SK-N-SH (cell line): ENCODE results near the gene COG2. TPM values are rescaled to one million over a fixed set of nuclear protein-coding genes. Genes with fewer than 3 reads are reported as not detected.

ENCODE experiments used
- CTCF ChIA-PET: fragments of 300-600, 350-600 bp; formaldehyde crosslinking; extraction: SDS; loops from one replicate; lab custom pipeline; 2021; lab: Yijun Ruan, JAX
- POLR2A ChIA-PET: fragments of 350-600 bp; sonication (Branson Sonifier 250); formaldehyde crosslinking; extraction: SDS; loops from one replicate; lab custom pipeline; 2020; ENCODE audit warnings: antibody characterized with exemption, inconsistent platforms; lab: Yijun Ruan, JAX
- DNase-seq: peaks from one replicate; pipeline ENCODE4 v3.0.0; 2012
- H2AFZ ChIP-seq: fragments of 200-600 bp; sonication (generic); 2 replicates; pipeline ENCODE4 v1.8.1; 2016; ENCODE audit warnings: antibody characterized with exemption, mild to moderate bottlenecking, low read depth
- H3F3A ChIP-seq: fragments of 200-600 bp; sonication (generic); replicated peaks from 2 replicates; pipeline ENCODE3; 2016; ENCODE audit warnings: antibody characterized with exemption, mild to moderate bottlenecking; ENCODE audit not compliant: insufficient read depth
- H3K27ac ChIP-seq, 2 experiments: fragments of 200-500 bp in 1 of 2; fragments of 200-600 bp in 1 of 2; sonication (Bioruptor generic) in 1 of 2; sonication (generic), shearing (Covaris generic) in 1 of 2; 2 replicates each; pipeline versions ENCODE4 v1.5.1 to v1.6.1; 2014 to 2016; ENCODE audit warnings: low read depth in 2 of 2, inconsistent platforms in 1 of 2, low read length in 1 of 2, mild to moderate bottlenecking in 1 of 2, mixed read lengths in 1 of 2
- H3K27me3 ChIP-seq: fragments of 200-600 bp; sonication (generic), shearing (Covaris generic); 2 replicates; pipeline ENCODE4 v1.6.1; 2016; ENCODE audit warnings: mixed run types; ENCODE audit not compliant: insufficient read depth
- H3K36me3 ChIP-seq, 2 experiments: fragments of 200-500 bp in 1 of 2; fragments of 200-600 bp in 1 of 2; sonication (Bioruptor generic) in 1 of 2; sonication (generic) in 1 of 2; replicated peaks in 1 of 2; 2 replicates each; pipeline versions ENCODE3 to v1.5.1; 2014 to 2016; ENCODE audit warnings: low read length in 1 of 2, mild to moderate bottlenecking in 1 of 2; ENCODE audit not compliant: insufficient read depth in 2 of 2, control insufficient read depth in 1 of 2
- H3K4me1 ChIP-seq, 2 experiments: fragments of 200-500 bp in 1 of 2; fragments of 200-600 bp in 1 of 2; sonication (Bioruptor generic) in 1 of 2; sonication (generic), shearing (Covaris generic) in 1 of 2; 2 replicates each; pipeline versions ENCODE4 v1.5.1 to v1.6.1; 2014 to 2016; ENCODE audit warnings: low read depth in 1 of 2, low read length in 1 of 2, mixed run types in 1 of 2; ENCODE audit not compliant: insufficient read depth in 2 of 2, control insufficient read depth in 1 of 2
- H3K4me2 ChIP-seq: fragments of 200-600 bp; sonication (generic), shearing (Covaris generic); 2 replicates; pipeline ENCODE4 v1.6.1; 2017; ENCODE audit warnings: mixed run types
- H3K4me3 ChIP-seq, 2 experiments: fragments of 200-500 bp in 1 of 2; fragments of 200-600 bp in 1 of 2; sonication (Bioruptor generic) in 1 of 2; sonication (generic), shearing (Covaris generic) in 1 of 2; 2 replicates each; pipeline versions ENCODE4 v1.5.1 to v1.8.1; 2014 to 2016; ENCODE audit warnings: low read depth in 2 of 2, inconsistent platforms in 1 of 2, low read length in 1 of 2, mild to moderate bottlenecking in 1 of 2, mixed read lengths in 1 of 2, moderate library complexity in 1 of 2
- H3K79me2 ChIP-seq: fragments of 200-600 bp; sonication (generic); 2 replicates; pipeline ENCODE4 v1.8.1; 2017; ENCODE audit warnings: mild to moderate bottlenecking; ENCODE audit not compliant: insufficient read depth
- H3K9ac ChIP-seq: fragments of 200-600 bp; sonication (generic); 2 replicates; pipeline ENCODE4 v1.6.1; 2017; ENCODE audit warnings: mixed run types
- H3K9me2 ChIP-seq: fragments of 200-600 bp; sonication (generic); 2 replicates; pipeline ENCODE4 v1.6.1; 2017; ENCODE audit warnings: mixed run types
- H3K9me3 ChIP-seq: fragments of 200-600 bp; sonication (generic); 2 replicates; pipeline ENCODE4 v1.6.1; 2017; ENCODE audit warnings: mixed run types, mild to moderate bottlenecking, moderate library complexity
- H4K20me1 ChIP-seq: fragments of 200-600 bp; sonication (generic); 2 replicates; pipeline ENCODE4 v1.6.1; 2017; ENCODE audit warnings: mild to moderate bottlenecking, mixed run types; ENCODE audit not compliant: insufficient read depth
- EP300 ChIP-seq, 2 experiments: IDR thresholded peaks; 2 replicates each; pipeline versions ENCODE4 v1.4.0 to v1.6.1; 2012; ENCODE audit warnings: borderline replicate concordance in 1 of 2, low read depth in 1 of 2, low read length in 1 of 2
- FOSL2 ChIP-seq: IDR thresholded peaks from 2 replicates; pipeline ENCODE4 v1.4.0; 2012; ENCODE audit warnings: low read depth, mild to moderate bottlenecking, moderate library complexity, borderline replicate concordance
- FOXM1 ChIP-seq: IDR thresholded peaks from 2 replicates; pipeline ENCODE4 v1.4.0; 2012; ENCODE audit warnings: low read depth, mild to moderate bottlenecking
- JUND ChIP-seq: IDR thresholded peaks from 2 replicates; pipeline ENCODE4 v1.4.0; 2012
- MXI1 ChIP-seq: IDR thresholded peaks from 2 replicates; pipeline ENCODE4 v1.6.1; 2012; ENCODE audit warnings: mild to moderate bottlenecking, low read depth, low read length, improper control_type of control experiment
- NFIC ChIP-seq: IDR thresholded peaks from 2 replicates; pipeline ENCODE4 v1.4.0; 2012; ENCODE audit warnings: borderline replicate concordance
- NRF1 ChIP-seq: IDR thresholded peaks from 2 replicates; pipeline ENCODE4 v1.6.1; 2012; ENCODE audit warnings: low read depth, mild to moderate bottlenecking, low read length
- PBX3 ChIP-seq: IDR thresholded peaks from 2 replicates; pipeline ENCODE4; 2012
- POLR2AphosphoS5 ChIP-seq: IDR thresholded peaks from 2 replicates; pipeline ENCODE4 v1.6.1; 2012; ENCODE audit warnings: low read depth, low read length
- RCOR1 ChIP-seq: fragments of 150-350 bp; IDR thresholded peaks from 2 replicates; pipeline ENCODE4 v1.6.1; 2017; ENCODE audit warnings: antibody characterized with exemption, low read length
- TAF1 ChIP-seq: IDR thresholded peaks from 2 replicates; pipeline ENCODE4 v1.6.1; 2012; ENCODE audit warnings: low read depth, mild to moderate bottlenecking, low read length, moderate library complexity, borderline replicate concordance
- TCF12 ChIP-seq: IDR thresholded peaks from 2 replicates; pipeline ENCODE4 v1.4.0; 2012
- TEAD4 ChIP-seq: IDR thresholded peaks from 2 replicates; pipeline ENCODE4 v1.4.0; 2012; ENCODE audit warnings: mild to moderate bottlenecking, borderline replicate concordance; ENCODE audit not compliant: insufficient read depth
- USF1 ChIP-seq: IDR thresholded peaks from 2 replicates; pipeline ENCODE4 v1.4.0; 2012; ENCODE audit warnings: low read depth, borderline replicate concordance
- USF2 ChIP-seq: fragments of 150-350 bp; IDR thresholded peaks from 2 replicates; pipeline ENCODE4 v1.6.1; 2017; ENCODE audit warnings: antibody characterized with exemption, low read length, low read depth, borderline replicate concordance
- WGBS: methylation state at CpG from one replicate; pipeline ENCODE4 v1.1.6; 2017; ENCODE audit warnings: low lambda C conversion rate; 5-methylcytosine and 5-hydroxymethylcytosine counted together
- polyA plus RNA-seq, 3 experiments: library from polyadenylated mRNA; depleted of rRNA; stranded (reverse); fragments of >200 nt; gene quantifications; 2 replicates each; pipeline ENCODE4 v1.2.3, GENCODE V29; 2012
- TF ChIP-seq, protein P1 (sequence below): fragments of 150-350 bp; IDR thresholded peaks from 2 replicates; pipeline ENCODE4 v1.6.1; 2016; ENCODE audit warnings: mild to moderate bottlenecking, low read depth, low read length
- TF ChIP-seq, protein P2 (sequence below): IDR thresholded peaks from 2 replicates; pipeline ENCODE4 v1.4.0; 2012; ENCODE audit warnings: low read depth
- TF ChIP-seq, protein P3 (sequence below): IDR thresholded peaks from 2 replicates; pipeline ENCODE4 v1.4.0; 2012; ENCODE audit warnings: low read depth, borderline replicate concordance

Gene COG2
- polyA plus RNA-seq, 1 of the 3 experiments (the other 2 are of a cell fraction), result 11.0 TPM

DNA sequence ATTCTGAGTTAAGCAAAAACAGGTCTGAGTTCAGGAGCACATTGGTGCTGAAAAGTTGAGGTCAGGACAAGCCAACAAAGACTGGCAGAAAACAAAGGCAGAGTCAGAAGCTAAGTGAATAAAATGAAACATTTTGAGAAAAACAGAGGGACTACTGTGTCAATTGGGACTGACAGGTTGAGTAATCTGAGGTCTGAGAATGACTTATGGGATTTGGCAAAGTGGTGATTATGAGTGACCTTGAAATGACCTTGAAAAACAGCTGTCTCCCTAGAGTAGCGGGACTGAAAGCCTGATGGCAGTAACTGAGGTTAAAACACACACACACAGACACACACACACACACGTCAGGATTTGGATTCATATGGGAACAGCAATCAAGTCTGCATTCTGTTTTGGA lies 8.8 kb upstream of the COG2 start:
- WGBS, result 33% methylated on average over 2 of the region's 2 CpGs
- Histone ChIP-seq H3K9ac (no peak overlapping the region), H3K79me2 (no peaks in the 10 kb centered on the region), H3K4me3 (no peak overlapping the region), H2AFZ (no peak overlapping the region), H4K20me1 (no peaks in the 10 kb centered on the region), H3K9me3 (no peaks in the 10 kb centered on the region), H3F3A (peaks cover 5% of the 10 kb centered on the region), H3K36me3 (no peaks in the 10 kb centered on the region), H3K4me2 (no peak overlapping the region), H3K9me2 (no peaks in the 10 kb centered on the region), H3K27ac (no peak overlapping the region), H3K27me3 (no peaks in the 10 kb centered on the region; the same call in 1 of the 2 replicates), H3K4me1 (no peaks in the 10 kb centered on the region)
- POLR2A ChIA-PET, result no interaction called here
- no peak for DNase-seq
- CTCF ChIA-PET, result interaction anchor here (0.6 to 1.8 kb wide), 4 partner anchors 8 to 579 kb away, joined by 3 to 7 read pairs (median 3); partner anchors contain the start of gene COG2
- no peak for TF ChIP-seq TEAD4
- no peak for TF ChIP-seq FOSL2
- TF ChIP-seq RCOR1, result no peak
- no peak for TF ChIP-seq EP300 (IDR thresholded peaks at IDR 0.05; ENCODE audit: borderline replicate concordance in 1 of 2, low read depth in 1 of 2, low read length in 1 of 2)
- TF ChIP-seq MXI1, result no peak
- no peak for TF ChIP-seq JUND
- no peak for TF ChIP-seq TAF1
- TF ChIP-seq FOXM1, result no peak
- no peak for TF ChIP-seq USF2

DNA sequence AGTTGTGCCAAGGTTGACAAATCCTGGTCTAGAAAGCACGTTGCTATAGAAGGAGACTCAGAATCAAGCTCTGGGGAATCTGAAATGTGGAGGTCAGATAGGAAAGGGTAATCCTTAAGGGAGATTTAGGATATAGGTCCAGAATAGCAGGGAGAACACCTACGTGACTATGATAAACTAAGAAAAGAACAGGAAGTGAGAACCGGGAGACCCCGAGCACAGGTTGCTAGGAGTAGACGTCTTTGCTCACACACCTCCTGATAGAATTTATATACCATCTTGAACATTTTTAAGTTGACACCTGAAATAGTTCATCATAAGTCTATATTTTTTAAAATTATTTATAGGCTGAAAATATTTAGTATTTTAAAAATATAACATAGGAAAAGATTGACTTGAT lies 7.9 kb upstream of the COG2 start:
- no peaks in the 10 kb centered on the region for H3K4me1 ChIP-seq
- CTCF ChIA-PET, result no interaction called here
- 66% methylated on average over 5 of the region's 5 CpGs for WGBS
- H3K4me2 ChIP-seq, result no peak overlapping the region
- H3K79me2 ChIP-seq, result no peaks in the 10 kb centered on the region
- TF ChIP-seq USF1, result no peak
- TF ChIP-seq NFIC, result no peak
- TF ChIP-seq POLR2AphosphoS5, result no peak
- TF ChIP-seq USF2, result no peak
- TF ChIP-seq, protein P1, sequence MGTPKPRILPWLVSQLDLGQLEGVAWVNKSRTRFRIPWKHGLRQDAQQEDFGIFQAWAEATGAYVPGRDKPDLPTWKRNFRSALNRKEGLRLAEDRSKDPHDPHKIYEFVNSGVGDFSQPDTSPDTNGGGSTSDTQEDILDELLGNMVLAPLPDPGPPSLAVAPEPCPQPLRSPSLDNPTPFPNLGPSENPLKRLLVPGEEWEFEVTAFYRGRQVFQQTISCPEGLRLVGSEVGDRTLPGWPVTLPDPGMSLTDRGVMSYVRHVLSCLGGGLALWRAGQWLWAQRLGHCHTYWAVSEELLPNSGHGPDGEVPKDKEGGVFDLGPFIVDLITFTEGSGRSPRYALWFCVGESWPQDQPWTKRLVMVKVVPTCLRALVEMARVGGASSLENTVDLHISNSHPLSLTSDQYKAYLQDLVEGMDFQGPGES, result no peak
- no peak for TF ChIP-seq PBX3
- TF ChIP-seq TAF1, result no peak
- TF ChIP-seq TCF12, result no peak
- no peak for TF ChIP-seq JUND
- no peak for TF ChIP-seq NRF1
- no peak for TF ChIP-seq FOSL2
- TF ChIP-seq, protein P2, sequence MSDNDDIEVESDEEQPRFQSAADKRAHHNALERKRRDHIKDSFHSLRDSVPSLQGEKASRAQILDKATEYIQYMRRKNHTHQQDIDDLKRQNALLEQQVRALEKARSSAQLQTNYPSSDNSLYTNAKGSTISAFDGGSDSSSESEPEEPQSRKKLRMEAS, result no peak
- TF ChIP-seq, protein P3, sequence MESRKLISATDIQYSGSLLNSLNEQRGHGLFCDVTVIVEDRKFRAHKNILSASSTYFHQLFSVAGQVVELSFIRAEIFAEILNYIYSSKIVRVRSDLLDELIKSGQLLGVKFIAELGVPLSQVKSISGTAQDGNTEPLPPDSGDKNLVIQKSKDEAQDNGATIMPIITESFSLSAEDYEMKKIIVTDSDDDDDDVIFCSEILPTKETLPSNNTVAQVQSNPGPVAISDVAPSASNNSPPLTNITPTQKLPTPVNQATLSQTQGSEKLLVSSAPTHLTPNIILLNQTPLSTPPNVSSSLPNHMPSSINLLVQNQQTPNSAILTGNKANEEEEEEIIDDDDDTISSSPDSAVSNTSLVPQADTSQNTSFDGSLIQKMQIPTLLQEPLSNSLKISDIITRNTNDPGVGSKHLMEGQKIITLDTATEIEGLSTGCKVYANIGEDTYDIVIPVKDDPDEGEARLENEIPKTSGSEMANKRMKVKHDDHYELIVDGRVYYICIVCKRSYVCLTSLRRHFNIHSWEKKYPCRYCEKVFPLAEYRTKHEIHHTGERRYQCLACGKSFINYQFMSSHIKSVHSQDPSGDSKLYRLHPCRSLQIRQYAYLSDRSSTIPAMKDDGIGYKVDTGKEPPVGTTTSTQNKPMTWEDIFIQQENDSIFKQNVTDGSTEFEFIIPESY, result no peak
- peaks cover 5% of the 10 kb centered on the region for H3F3A ChIP-seq
- H3K27ac ChIP-seq, result no peak overlapping the region
- no peak overlapping the region for H3K4me3 ChIP-seq
- H3K9ac ChIP-seq, result no peak overlapping the region
- H3K9me2 ChIP-seq, result no peaks in the 10 kb centered on the region
- peaks cover 7% of the 10 kb centered on the region; the same call in 1 of the 2 replicates for H3K27me3 ChIP-seq
- DNase-seq, result no peak
- H3K9me3 ChIP-seq, result no peaks in the 10 kb centered on the region
- no peak overlapping the region for H2AFZ ChIP-seq
- POLR2A ChIA-PET, result no interaction called here
- no peaks in the 10 kb centered on the region for H4K20me1 ChIP-seq
- no peaks in the 10 kb centered on the region for H3K36me3 ChIP-seq
